MM.1S (cell line): ENCODE data around the gene NEDD8.

Experiments
- EZH2 ChIP-seq: fragments of 300-600 bp; sonication (generic); optimal IDR thresholded peaks from 2 replicates; pipeline ENCODE3; 2017; ENCODE audit warnings: low read depth, mild to moderate bottlenecking, antibody characterized with exemption, low read length, mixed read lengths
- EZH2phosphoT487 ChIP-seq: fragments of 300-600 bp; sonication (generic); IDR thresholded peaks from 2 replicates; pipeline ENCODE4 v1.6.1; 2018; ENCODE audit warnings: antibody characterized with exemption, low read length
- TF ChIP-seq, protein P1 (sequence below): fragments of 300-600 bp; sonication (generic); IDR thresholded peaks from 2 replicates; pipeline ENCODE4 v1.5.1; 2016; ENCODE audit warnings: antibody characterized with exemption, low read length, mixed read lengths

DNA sequence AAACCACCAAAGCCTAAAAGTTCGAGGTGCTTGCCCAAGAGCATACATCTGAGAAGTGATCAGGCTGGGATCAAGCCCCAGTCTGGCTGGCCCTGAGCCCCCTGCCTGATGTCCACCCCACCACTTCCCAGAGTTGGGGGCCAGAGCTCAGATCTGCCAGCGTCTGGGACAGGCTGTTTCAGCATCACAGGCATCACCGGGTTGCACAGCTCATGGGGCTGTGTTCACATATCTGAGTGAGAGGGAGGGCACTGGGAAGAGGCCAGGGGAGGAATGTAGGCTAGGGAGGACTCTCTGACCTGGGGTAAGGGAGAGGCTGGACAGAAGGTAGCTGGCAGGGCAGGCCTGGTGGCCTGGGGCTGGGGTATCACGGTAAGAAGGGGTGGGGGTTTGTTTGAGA, 24.8 kb upstream of the NEDD8 start:
- TF ChIP-seq, protein P1, sequence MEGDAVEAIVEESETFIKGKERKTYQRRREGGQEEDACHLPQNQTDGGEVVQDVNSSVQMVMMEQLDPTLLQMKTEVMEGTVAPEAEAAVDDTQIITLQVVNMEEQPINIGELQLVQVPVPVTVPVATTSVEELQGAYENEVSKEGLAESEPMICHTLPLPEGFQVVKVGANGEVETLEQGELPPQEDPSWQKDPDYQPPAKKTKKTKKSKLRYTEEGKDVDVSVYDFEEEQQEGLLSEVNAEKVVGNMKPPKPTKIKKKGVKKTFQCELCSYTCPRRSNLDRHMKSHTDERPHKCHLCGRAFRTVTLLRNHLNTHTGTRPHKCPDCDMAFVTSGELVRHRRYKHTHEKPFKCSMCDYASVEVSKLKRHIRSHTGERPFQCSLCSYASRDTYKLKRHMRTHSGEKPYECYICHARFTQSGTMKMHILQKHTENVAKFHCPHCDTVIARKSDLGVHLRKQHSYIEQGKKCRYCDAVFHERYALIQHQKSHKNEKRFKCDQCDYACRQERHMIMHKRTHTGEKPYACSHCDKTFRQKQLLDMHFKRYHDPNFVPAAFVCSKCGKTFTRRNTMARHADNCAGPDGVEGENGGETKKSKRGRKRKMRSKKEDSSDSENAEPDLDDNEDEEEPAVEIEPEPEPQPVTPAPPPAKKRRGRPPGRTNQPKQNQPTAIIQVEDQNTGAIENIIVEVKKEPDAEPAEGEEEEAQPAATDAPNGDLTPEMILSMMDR, result no peak
- TF ChIP-seq EZH2, result no peak
- TF ChIP-seq EZH2phosphoT487, result no peak
